ENCODE measurements around the gene RCE1.

RCE1 gene

GRCh38 chr11:66845876-66846212, 2.6 kb downstream of the RCE1 start:
- Histone ChIP-seq H3K36me3 (ENCODE audit: insufficient read depth, low read length) (peaks cover 39% of the 10 kb centered on the region), H3K4me3 (ENCODE audit: low read length) (no peak overlapping the region), H3K4me1 (ENCODE audit: control insufficient read depth, insufficient read depth, low read length) (peaks cover 32% of the 10 kb centered on the region), H3K27me3 (ENCODE audit: control insufficient read depth, insufficient read depth, low read length) (no peaks in the 10 kb centered on the region), H3K9ac (ENCODE audit: low read depth, low read length) (no peak overlapping the region), H3K4me2 (ENCODE audit: low read length) (no peak overlapping the region), H3K9me3 (replicated peaks; ENCODE audit: low read length) (no peaks in the 10 kb centered on the region)

- no peaks in the 10 kb centered on the region for H3K27me3 ChIP-seq (ENCODE audit: control insufficient read depth, insufficient read depth, low read length)
- H3K9ac ChIP-seq (ENCODE audit: low read depth, low read length), result no peak overlapping the region
- H3K4me3 ChIP-seq (ENCODE audit: low read length), result no peak overlapping the region
- peaks cover 27% of the 10 kb centered on the region for H3K4me1 ChIP-seq (ENCODE audit: control insufficient read depth, insufficient read depth, low read length)
- no peaks in the 10 kb centered on the region for H3K9me3 ChIP-seq (replicated peaks; ENCODE audit: low read length)
- H3K36me3 ChIP-seq (ENCODE audit: insufficient read depth, low read length), result peaks cover 39% of the 10 kb centered on the region
- no peak overlapping the region for H3K4me2 ChIP-seq (ENCODE audit: low read length)
Observed at GRCh38 chr11:66846671-66847091, 3.4 kb downstream of the RCE1 start.

GRCh38 chr11:66847461-66848232, 4.4 kb downstream of the RCE1 start:
- H3K4me3 ChIP-seq (ENCODE audit: low read length), result no peak overlapping the region
- H3K4me1 ChIP-seq (ENCODE audit: control insufficient read depth, insufficient read depth, low read length), result peaks cover 22% of the 10 kb centered on the region
- no peaks in the 10 kb centered on the region for H3K27me3 ChIP-seq (ENCODE audit: control insufficient read depth, insufficient read depth, low read length)
- H3K4me2 ChIP-seq (ENCODE audit: low read length), result no peak overlapping the region
- peaks cover 39% of the 10 kb centered on the region for H3K36me3 ChIP-seq (ENCODE audit: insufficient read depth, low read length)
- H3K9ac ChIP-seq (ENCODE audit: low read depth, low read length), result no peak overlapping the region
- no peaks in the 10 kb centered on the region for H3K9me3 ChIP-seq (replicated peaks; ENCODE audit: low read length)

- no peak overlapping the region for H3K4me2 ChIP-seq (ENCODE audit: low read length)
- peaks cover 22% of the 10 kb centered on the region for H3K4me1 ChIP-seq (ENCODE audit: control insufficient read depth, insufficient read depth, low read length)
- H3K9ac ChIP-seq (ENCODE audit: low read depth, low read length), result no peak overlapping the region
- H3K27me3 ChIP-seq (ENCODE audit: control insufficient read depth, insufficient read depth, low read length), result no peaks in the 10 kb centered on the region
- H3K4me3 ChIP-seq (ENCODE audit: low read length), result no peak overlapping the region
- no peaks in the 10 kb centered on the region for H3K9me3 ChIP-seq (replicated peaks; ENCODE audit: low read length)
- H3K36me3 ChIP-seq (ENCODE audit: insufficient read depth, low read length), result peaks cover 39% of the 10 kb centered on the region
Observed at GRCh38 chr11:66848671-66849500, 5.6 kb downstream of the RCE1 start.

GRCh38 chr11:66849501-66850234, 6.4 kb downstream of the RCE1 start:
- peaks cover 38% of the 10 kb centered on the region for H3K36me3 ChIP-seq (ENCODE audit: insufficient read depth, low read length)
- H3K4me1 ChIP-seq (ENCODE audit: control insufficient read depth, insufficient read depth, low read length), result peaks cover 14% of the 10 kb centered on the region
- H3K4me3 ChIP-seq (ENCODE audit: low read length), result no peak overlapping the region
- H3K9ac ChIP-seq (ENCODE audit: low read depth, low read length), result no peak overlapping the region
- H3K9me3 ChIP-seq (replicated peaks; ENCODE audit: low read length), result no peaks in the 10 kb centered on the region
- no peak overlapping the region for H3K4me2 ChIP-seq (ENCODE audit: low read length)
- no peaks in the 10 kb centered on the region for H3K27me3 ChIP-seq (ENCODE audit: control insufficient read depth, insufficient read depth, low read length)

- H3K9ac ChIP-seq (ENCODE audit: low read depth, low read length), result no peak overlapping the region
- H3K36me3 ChIP-seq (ENCODE audit: insufficient read depth, low read length), result peaks cover 32% of the 10 kb centered on the region
- H3K9me3 ChIP-seq (replicated peaks; ENCODE audit: low read length), result no peaks in the 10 kb centered on the region
- peaks cover 10% of the 10 kb centered on the region for H3K4me1 ChIP-seq (ENCODE audit: control insufficient read depth, insufficient read depth, low read length)
- no peak overlapping the region for H3K4me2 ChIP-seq (ENCODE audit: low read length)
- H3K4me3 ChIP-seq (ENCODE audit: low read length), result no peak overlapping the region
- H3K27me3 ChIP-seq (ENCODE audit: control insufficient read depth, insufficient read depth, low read length), result no peaks in the 10 kb centered on the region
Observed at GRCh38 chr11:66850235-66850587, 7.0 kb downstream of the RCE1 start.

- no peak overlapping the region for H3K9ac ChIP-seq (ENCODE audit: low read depth, low read length)
- peaks cover 27% of the 10 kb centered on the region for H3K36me3 ChIP-seq (ENCODE audit: insufficient read depth, low read length)
- peaks cover 15% of the 10 kb centered on the region for H3K4me1 ChIP-seq (ENCODE audit: control insufficient read depth, insufficient read depth, low read length)
- H3K4me3 ChIP-seq (ENCODE audit: low read length), result no peak overlapping the region
- no peak overlapping the region for H3K4me2 ChIP-seq (ENCODE audit: low read length)
- H3K9me3 ChIP-seq (replicated peaks; ENCODE audit: low read length), result no peaks in the 10 kb centered on the region
- no peaks in the 10 kb centered on the region for H3K27me3 ChIP-seq (ENCODE audit: control insufficient read depth, insufficient read depth, low read length)
Observed at GRCh38 chr11:66850588-66851238, 7.5 kb downstream of the RCE1 start.

GRCh38 chr11:66851239-66851596, 8.0 kb downstream of the RCE1 start:
- Histone ChIP-seq H3K9me3 (replicated peaks; ENCODE audit: low read length) (no peaks in the 10 kb centered on the region), H3K36me3 (ENCODE audit: insufficient read depth, low read length) (peaks cover 23% of the 10 kb centered on the region), H3K4me1 (ENCODE audit: control insufficient read depth, insufficient read depth, low read length) (peaks cover 17% of the 10 kb centered on the region), H3K4me2 (ENCODE audit: low read length) (no peak overlapping the region), H3K27me3 (ENCODE audit: control insufficient read depth, insufficient read depth, low read length) (no peaks in the 10 kb centered on the region), H3K4me3 (ENCODE audit: low read length) (no peak overlapping the region), H3K9ac (ENCODE audit: low read depth, low read length) (no peak overlapping the region)

- Histone ChIP-seq H3K27me3 (ENCODE audit: control insufficient read depth, insufficient read depth, low read length) (no peaks in the 10 kb centered on the region), H3K4me3 (ENCODE audit: low read length) (no peak overlapping the region), H3K36me3 (ENCODE audit: insufficient read depth, low read length) (peaks cover 23% of the 10 kb centered on the region), H3K4me1 (ENCODE audit: control insufficient read depth, insufficient read depth, low read length) (peaks cover 10% of the 10 kb centered on the region), H3K9me3 (replicated peaks; ENCODE audit: low read length) (no peaks in the 10 kb centered on the region), H3K9ac (ENCODE audit: low read depth, low read length) (no peak overlapping the region), H3K4me2 (ENCODE audit: low read length) (no peak overlapping the region)
Observed at GRCh38 chr11:66851698-66852465, 8.6 kb downstream of the RCE1 start.

GRCh38 chr11:66852466-66853241, 9.4 kb downstream of the RCE1 start:
- H3K4me1 ChIP-seq (ENCODE audit: control insufficient read depth, insufficient read depth, low read length), result peaks cover 11% of the 10 kb centered on the region
- peaks cover 20% of the 10 kb centered on the region for H3K36me3 ChIP-seq (ENCODE audit: insufficient read depth, low read length)
- no peak overlapping the region for H3K9ac ChIP-seq (ENCODE audit: low read depth, low read length)
- H3K4me3 ChIP-seq (ENCODE audit: low read length), result no peak overlapping the region
- no peaks in the 10 kb centered on the region for H3K27me3 ChIP-seq (ENCODE audit: control insufficient read depth, insufficient read depth, low read length)
- no peaks in the 10 kb centered on the region for H3K9me3 ChIP-seq (replicated peaks; ENCODE audit: low read length)
- no peak overlapping the region for H3K4me2 ChIP-seq (ENCODE audit: low read length)
